Coronary artery (tissue), 2 donors: ENCODE measurements around the gene TRIM54.

Source experiments
- DNase-seq: peaks from one replicate; pipeline ENCODE4 v3.0.0-alpha.2; 2017; ENCODE audit warnings: low spot score
- H3K27ac ChIP-seq, 2 donors: fragments of 200-600 bp; sonication (generic); one replicate each; pipeline ENCODE4 v1.5.1; 2016 to 2019
- H3K4me3 ChIP-seq: fragments of 200-600 bp; sonication (generic); 2 replicates; pipeline ENCODE4 v1.5.1; 2016; ENCODE audit warnings: mild to moderate bottlenecking, moderate library complexity
- CTCF ChIP-seq: fragments of 200-600 bp; sonication (generic); IDR thresholded peaks from one replicate; pipeline ENCODE4 v1.5.1; 2019; ENCODE audit warnings: antibody characterized with exemption

Gene TRIM54

DNA sequence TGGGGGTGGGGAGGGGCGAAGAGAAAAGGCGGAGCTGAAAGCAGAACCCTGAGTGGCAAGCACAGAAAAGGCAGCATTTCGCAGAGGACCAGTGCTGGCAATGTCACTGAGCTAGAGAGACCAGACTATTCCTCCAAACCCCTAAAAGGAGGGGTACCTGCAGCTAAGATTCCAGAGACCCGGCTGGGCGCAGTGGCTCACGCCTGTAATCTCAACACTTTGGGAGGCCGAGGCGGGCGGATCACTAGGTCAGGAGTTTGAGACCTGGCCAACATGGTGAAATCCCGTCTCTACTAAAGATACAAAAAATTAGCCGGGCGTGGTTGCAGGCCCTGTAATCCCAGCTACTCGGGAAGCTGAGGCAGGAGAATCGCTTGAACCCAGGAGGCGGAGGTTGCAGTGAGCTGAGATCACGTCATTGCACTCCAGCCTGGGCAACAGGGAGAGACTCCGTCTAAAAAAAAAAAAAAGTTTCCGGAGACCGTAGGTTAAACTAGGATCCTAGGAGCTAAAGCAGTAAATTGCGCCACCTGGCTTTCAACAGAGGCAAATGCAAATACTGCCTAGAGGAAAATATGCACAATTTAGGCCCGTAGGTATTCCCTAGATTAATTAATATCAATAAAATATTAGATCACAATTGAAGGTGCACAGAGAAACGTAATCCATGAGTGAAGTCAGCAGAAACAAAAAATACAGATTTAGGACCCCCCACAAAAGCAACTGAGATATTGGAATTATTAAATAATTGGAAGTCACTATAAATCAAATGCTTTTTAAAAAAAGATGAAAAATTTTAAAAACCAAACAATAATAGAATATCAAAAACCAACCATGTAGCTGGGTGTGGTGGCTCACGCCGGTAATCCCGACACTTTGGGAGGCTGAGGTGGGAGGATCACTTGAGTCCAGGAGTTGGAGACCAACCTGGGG lies 21.1 kb downstream of the TRIM54 start:
- no peak overlapping the region for H3K27ac ChIP-seq
- no peak for DNase-seq
- H3K4me3 ChIP-seq, result peak overlapping the region; percentile 47
- peak; percentile 57 for TF ChIP-seq CTCF

DNA sequence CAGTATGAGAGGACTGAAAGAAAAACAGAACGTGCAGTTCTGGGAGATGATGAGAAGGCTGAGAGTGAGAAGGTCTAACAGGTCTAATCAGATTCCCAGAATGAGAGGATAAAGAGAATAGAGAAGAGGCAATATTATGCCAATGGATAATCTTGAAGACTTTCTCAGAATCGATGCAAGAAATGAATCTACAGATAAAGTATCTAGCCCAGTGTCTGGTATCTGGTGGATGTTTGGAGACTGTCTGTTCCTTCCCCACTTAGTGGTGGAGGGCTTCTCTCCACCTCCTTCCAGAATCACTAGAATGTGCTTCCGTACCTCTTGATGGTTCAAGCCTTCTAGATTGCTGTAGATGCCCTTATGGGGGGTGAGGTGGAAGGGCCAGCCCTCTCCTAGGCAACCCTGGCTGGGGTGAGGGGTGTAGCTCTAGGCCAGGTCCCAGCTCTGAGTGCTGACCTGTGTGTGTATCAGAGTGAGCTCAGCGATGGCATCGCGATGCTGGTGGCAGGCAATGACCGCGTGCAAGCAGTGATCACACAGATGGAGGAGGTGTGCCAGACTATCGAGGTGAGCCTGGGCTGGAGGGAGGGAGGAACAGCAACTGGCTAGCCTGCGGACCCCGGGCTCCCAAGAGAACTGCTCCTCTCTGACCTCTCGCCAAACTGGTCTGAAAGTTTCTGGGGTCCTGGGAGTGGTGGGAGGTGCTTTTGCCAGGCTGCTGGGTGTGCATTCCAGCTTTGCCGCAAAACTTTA lies 22.4 kb downstream of the TRIM54 start:
- no peak overlapping the region for H3K4me3 ChIP-seq
- no peak overlapping the region for H3K27ac ChIP-seq
- TF ChIP-seq CTCF, result no peak
- DNase-seq, result no peak

DNA sequence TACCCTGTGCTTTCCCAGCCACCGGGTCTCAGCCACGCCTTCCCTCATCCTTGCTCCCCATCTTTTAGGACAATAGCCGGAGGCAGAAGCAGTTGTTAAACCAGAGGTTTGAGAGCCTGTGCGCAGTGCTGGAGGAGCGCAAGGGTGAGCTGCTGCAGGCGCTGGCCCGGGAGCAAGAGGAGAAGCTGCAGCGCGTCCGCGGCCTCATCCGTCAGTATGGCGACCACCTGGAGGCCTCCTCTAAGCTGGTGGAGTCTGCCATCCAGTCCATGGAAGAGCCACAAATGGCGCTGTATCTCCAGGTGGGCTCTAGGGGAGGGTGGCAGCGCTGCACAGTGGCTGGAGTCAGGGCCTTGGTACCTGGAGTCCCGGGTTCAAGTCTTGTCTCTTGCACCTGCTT lies 23.3 kb downstream of the TRIM54 start:
- no peak for TF ChIP-seq CTCF
- no peak for DNase-seq
- H3K4me3 ChIP-seq, result no peak overlapping the region
- no peak overlapping the region for H3K27ac ChIP-seq

- no peak for TF ChIP-seq CTCF
- H3K4me3 ChIP-seq, result peak overlapping the region; percentile 39
- H3K27ac ChIP-seq, result no peak overlapping the region
- DNase-seq, result no peak
Measured at GRCh38 chr2:27306136-27306535, 23.9 kb downstream of the TRIM54 start.

- no peak for DNase-seq
- Histone ChIP-seq H3K4me3 (peak overlapping the region; percentile 39), H3K27ac (no peak overlapping the region)
- no peak for TF ChIP-seq CTCF
Measured at GRCh38 chr2:27306573-27307286, 24.5 kb downstream of the TRIM54 start.

DNA sequence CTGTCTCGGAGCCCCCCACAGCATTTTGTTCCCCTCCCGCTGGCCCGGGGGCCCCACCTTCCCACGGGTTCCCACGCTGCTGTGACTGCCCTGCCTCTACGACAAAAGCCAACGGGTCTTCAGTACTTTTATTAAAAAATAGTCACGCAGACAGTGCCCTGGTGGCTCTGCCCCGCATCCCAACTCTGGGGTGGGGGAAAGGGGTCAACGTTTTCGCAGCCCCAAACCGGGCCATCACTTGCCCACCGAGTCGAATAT lies 25.0 kb downstream of the TRIM54 start:
- TF ChIP-seq CTCF, result no peak
- peak overlapping the region; percentile 32 for H3K4me3 ChIP-seq
- no peak overlapping the region for H3K27ac ChIP-seq
- no peak for DNase-seq
